Cerebellar nuclear complex (tissue), 1 donor: ENCODE measurements around the gene FRY.

ENCODE experiments used
- DNase-seq, 2 experiments: peaks; one replicate each; lab custom pipeline; 2025; lab: John Stamatoyannopoulos, UW

The FRY gene

DNA sequence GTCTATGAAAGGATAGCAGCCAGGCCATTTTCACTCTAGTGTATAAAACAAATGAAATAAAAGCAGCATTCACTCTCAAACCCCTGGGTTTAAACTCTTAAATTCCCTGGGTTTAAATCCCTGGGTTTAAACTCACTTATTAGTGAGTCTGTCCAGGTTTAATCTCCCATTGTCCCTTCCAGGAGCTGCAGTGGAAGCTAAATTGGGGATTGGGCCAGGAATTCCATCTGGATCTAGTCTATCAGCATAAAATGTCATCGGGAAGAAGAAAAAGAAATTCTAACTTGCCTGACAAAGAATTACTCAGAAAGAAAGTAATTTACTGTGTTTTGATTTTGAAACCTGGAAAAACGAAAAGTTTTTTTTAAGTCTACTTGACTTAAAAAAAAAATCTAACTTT lies 54.8 kb downstream of the FRY start:
- DNase-seq: no peak

DNA sequence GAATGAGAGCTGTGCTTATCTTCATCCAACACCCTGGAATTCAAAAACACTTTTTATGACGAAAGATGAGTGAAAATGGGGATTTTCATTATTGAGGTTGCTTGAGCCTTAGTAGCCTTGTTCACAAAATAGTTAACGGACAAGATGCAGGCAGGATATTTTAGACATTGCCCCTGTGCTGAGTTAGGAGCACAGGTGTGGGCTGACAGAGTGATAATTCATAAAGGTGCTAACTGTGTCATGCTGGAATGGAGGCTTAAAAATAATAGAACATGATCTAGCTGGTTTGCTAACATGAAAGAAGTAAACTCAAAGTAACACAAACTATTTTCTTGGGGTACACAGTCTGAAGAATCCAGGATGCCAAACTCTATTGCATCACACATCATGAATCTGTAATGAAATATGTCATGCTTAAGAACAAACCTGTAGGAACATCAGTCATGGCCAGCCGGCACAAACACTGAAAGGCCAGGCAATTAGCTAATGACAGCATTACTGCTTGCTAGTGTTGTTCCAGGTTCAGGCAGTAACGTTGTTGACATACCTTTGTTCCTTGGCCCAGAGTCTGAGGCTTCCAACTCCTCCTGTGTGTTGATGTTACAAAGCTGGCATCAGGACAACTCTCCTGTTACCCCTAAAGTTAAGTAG lies 55.3 kb downstream of the FRY start:
- no peak for DNase-seq

DNA sequence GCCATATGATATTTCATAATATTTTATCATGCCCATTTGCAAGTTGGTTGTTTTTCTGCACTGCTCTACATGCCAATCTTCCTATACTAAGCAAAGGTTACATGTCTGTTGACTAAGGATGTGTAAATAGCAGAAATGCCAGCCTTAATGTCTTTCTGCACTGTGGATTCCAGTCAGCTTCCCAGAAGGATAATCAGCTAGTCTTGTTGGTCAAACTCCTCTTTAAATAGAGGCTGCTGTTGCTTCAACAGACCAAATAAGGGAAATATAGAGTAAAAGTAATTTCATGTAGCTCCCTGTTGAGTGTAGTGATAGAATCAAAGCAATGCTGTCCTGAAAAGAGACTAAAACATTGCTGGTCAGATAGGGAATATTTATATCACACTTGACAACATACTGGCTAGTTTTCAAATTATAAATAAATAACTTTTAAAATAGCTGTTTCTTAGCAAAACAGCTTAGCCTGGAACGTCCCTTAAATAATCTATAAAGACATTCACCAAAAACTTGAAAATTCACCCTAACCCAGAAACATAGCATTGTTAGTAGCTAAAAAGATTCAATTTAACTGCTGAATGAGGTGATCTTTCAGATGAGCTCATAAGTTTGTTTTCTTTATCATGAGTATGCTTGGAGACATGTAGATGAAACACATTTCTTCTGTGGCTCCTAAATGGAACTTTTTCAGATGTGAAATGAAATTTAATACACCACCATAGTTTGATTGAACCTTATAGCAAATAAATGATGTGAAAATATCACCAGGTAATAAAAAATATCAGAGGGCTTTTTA lies 56.6 kb downstream of the FRY start:
- no peak for DNase-seq

DNA sequence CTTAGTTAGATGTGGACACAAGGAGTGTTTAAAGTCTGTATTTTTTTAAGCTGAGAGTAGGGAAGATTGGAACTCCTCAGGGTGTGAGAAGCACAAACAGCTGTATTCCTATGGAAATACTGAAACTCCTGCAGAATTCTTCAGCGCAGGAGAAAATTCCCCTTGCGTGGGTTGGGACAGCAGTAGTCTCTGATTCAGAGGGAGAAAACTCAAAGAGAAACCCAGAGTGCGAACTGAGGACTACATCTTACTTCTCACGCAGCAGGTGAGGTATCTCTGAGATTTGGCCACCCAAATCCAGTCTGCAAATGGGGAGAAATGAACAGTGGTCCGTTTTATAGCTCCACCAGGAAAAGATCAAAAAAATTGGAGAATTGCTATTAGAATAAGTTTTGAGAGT lies 60.9 kb downstream of the FRY start:
- no peak for DNase-seq

DNA sequence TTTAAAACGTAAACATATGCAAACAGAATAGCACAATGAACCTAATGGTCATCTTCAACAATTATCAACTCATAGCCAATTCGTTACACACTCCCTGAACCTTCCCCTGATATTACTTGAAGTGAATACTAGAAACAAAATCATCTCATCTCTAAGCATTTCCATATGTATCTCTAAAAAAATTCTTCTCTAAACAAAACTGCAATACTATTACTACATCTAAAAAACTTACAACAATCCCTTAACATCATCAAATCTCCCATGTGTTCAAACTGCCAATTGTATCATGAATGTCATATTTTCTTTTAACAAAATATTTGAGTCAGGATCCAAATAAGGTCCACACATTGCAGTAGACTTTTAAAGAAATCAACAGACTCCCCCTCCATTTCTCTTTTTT lies 61.4 kb downstream of the FRY start:
- DNase-seq: no peak

DNA sequence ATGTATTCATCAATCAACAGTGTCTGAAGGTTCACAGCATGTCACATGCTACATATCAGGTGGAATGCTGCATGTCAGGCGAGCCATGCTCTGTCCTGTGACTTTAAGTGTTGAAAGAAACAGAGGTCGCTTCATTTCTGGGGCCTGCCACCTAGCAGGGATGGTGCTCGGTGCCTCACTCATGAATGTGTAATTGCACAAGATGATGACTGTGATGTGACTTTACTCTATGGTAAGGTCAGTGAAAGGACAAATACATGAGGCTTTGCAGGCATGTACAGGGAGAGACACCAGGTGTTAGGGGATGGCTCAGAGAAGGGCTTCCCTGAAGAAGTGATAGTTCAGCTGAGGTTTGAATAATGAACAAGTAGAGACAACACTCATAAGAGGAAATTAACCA lies 66.7 kb downstream of the FRY start:
- DNase-seq: no peak

DNA sequence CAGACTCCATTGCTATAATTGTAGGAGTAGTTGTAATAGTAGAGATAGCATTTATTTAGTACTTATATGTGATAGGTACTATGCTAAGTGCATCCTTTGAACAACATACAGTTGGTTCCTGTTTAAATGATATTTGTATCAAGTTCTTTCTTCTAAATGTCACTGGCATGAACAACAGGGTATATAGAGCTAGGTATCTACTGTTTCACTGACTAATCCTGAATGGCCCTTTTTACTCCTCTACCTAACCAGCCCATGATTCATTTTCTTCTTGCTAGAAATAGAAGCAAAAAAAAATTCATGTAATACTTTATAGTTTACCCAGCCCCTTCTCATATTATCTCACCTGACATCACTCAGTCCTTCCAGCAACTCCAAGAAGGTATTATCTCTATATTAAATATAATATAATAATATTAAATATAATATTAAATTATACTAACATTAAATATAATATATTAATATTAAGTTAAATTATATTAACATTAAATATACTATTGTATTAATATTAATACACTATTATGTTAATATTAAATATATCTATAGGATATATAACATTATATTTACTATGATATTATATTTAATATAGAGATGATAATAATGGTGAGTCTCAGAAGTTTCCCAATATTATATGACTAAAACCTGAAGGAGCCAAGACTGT lies 74.2 kb downstream of the FRY start:
- no peak for DNase-seq

DNA sequence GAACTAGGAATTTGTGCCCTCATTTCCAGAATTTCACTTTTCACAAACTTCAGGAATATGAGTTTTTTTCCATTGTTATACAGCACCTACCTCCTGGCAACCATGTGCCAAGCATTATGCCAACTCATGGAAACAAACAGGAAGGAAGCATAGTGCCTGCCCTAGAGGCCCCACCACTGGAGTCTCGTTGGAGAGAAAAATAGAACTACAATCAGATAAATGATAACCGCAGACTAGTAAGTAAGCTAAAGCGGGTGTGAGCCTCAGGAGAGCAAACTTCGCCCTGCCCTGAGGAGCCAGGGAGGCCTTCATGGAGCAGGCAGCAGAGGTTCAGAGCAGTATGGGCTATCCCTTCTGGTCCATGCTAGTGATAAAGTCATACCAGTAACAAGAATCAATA lies 75.9 kb downstream of the FRY start:
- no peak for DNase-seq

DNA sequence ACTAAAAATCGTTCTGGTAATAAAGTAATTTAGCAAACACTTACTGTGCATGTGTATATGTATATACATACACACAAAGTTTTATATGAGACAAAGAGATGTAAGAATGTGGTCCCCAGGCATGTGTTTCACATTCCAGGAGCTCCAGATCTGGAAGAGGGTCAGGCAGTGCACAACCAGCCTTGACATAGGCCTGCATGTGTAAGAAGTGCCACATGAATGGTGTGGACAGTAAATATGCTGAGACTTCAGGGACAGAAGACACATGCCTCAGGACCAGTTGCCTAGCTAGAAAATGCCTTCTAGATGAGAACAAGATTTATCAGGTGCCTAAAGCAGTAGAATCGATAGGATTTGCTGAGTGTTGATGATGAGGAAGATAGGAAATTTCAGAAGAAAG lies 76.4 kb downstream of the FRY start:
- DNase-seq: no peak

DNA sequence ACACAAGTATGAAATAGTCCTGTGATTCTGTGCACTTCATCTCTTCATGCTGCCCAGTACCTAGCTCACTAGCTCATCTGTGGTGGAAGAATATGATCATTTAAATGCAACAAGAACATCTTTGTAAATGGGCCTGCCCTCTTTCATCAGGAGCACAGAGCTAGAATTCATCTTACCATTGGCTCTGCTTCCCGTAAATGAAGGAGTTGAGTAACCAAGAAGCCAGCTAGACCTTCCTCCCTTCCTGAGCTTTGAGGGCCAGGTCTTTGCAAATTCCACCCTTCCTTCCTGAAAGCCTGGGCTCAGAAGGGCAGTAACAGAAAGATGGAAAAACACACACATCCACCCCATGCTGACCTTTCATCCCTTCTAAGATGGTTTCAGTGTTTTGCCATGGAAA lies 82.0 kb downstream of the FRY start:
- DNase-seq: no peak

DNA sequence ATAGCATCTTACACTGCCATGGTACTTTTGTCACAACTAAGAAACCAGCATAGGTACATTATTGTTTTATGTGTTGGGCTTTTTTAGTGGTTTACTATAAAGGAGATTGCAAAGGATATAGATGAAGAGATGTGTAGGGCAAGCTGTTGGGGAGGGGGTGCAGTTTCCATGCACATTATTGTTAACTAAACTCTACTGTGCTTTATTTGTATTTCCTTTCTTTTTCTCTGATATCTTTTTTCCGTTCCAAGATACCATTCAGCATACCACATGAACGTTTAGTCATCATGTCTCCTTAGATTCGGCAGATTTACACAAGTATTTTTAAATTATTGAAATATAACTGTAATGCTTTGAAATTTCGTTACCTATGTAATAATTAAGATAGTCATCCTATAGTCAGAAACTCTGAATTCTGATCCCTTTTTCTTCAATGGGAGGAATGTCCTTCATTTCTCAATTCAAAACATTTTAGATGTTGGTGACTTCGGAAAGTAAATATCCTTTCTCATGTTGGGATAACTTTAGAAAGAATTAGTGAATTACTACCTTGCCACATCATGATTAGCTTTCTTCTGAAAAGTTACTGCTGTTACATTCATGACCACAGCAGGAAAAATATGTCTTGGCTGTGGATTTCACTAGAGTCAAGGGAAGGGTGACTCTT lies 82.8 kb downstream of the FRY start:
- DNase-seq: no peak

DNA sequence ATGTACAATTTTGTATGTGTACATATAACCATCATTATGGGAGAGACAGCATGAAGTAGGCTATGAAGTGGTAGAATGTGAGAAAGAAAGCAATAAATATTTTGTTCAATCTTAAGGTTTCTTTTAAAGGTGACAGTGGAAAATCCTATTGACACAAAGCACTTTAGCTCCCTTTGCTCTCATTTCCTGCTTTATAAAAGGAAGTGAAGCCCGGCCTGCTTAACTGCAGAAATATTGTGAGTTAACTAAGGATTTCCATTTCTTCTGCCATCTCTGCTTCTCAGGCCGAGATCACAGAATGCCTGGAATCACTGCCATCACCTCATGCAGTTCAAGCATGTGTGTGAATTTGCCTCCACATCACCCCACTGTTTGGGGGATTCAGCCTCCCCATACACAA lies 83.5 kb downstream of the FRY start:
- DNase-seq: no peak

DNA sequence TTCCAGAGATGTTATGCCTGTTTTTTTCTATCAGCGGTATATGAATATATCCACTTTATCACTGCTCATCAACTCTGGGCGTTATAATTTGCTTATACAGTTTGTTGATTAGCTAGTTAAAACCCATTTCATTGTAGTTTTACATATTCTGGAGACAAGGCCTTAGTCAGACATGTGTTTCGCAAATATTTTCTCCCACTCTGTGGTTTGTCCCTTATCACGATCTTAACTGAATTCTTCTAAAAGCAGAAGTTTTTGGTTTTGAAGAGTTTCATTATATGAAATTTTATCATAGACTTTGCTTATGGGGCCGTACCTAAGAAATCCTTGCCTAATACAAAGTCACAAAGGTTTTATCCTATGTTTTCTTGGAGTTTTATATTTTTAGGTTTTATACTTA lies 84.6 kb downstream of the FRY start:
- no peak for DNase-seq

DNA sequence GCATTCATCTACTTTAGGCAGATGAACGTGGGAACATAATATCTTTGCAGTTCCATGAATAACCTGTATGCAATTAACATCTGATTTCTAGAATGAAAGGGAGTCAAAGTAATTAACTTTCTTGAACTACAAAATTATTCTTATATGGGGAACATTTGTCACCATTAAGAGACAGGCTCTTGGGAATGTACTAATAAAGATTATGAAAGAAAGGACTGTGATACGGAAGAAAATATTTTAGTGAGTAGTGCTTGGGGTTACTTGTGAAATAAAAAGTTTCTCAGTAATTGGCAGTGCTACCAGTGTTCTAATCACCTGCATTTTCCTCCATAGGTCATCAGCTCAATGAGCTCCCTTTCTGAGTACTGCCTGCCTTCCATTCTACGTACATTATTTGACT lies 85.4 kb downstream of the FRY start:
- DNase-seq: no peak

DNA sequence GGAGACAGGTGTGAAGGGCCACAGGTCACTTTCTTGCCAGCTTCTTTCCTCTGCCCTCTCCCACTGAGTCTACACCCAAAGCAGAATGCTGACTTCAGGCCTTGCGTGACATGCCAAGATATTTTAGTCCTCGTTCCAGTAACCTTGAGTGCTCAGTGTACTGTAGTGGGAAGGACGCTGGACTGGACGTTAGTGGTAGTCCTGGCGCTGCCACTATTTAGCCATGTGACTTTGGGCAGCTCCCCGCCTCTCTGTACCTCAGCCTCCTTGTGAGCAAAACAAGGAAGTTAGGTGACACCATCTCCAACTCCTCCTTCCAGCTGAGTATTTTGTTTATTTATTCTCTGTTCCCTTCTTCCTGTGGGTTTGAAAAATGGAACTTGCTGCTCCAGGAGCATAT lies 86.1 kb downstream of the FRY start:
- DNase-seq: no peak

DNA sequence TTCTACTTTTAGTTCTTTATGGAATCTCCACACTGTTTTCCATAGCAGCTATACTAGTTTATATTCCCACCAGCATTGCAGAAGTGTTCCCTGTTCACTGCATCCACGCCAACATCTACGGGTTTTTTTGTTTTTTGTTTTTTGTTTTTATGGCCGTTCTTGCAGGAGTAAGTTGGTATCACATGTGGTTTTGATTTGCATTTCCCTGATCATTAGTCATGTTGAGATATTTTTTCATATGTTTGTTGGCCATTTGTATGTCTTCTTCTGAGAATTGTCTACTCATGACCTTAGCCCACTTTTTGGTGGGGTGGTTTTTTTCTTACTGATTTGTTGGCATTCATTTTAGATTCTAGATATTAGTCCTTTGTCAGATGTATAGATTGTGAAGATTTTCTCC lies 89.7 kb downstream of the FRY start:
- no peak for DNase-seq

DNA sequence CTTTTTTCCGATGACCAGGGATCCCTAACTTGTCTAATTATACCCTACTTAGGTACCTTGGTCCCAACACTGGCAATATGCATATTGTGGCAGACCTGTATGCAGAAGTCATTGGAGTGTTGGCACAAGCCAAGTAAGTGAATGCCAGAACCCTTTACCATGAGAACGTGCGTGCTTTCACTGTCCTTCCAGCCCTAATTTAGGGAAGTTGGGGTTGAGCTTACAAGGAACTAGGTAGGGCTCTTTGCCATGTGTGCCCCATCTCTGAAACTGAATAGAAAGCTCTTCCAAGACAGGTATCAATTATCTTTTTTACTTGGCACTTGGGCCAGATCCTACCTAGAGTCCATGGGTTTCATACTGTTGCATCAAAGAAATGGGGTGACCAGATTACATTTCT lies 93.2 kb downstream of the FRY start:
- no peak for DNase-seq

DNA sequence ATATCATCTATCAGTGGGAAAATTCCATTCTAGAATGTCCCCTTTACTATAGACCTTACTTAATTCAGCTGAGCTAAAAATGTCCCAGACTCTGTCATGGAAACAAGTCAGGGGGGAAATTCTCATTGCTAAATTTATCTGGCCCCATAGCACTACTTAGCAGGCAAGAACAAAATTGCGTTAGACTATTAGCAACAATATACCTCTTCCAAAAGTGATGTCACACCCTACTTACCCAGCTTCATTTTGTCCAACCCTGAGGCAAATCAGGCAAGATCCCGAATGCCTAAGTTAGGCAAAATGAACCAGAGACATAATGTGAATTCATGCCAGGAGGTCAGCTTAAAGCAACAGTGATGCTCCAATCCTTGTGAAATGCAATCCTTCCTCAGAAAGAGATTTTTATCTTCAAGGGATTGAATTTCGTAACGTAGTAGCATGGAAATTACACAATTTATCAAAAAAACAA lies 93.7 kb downstream of the FRY start:
- DNase-seq: no peak

DNA sequence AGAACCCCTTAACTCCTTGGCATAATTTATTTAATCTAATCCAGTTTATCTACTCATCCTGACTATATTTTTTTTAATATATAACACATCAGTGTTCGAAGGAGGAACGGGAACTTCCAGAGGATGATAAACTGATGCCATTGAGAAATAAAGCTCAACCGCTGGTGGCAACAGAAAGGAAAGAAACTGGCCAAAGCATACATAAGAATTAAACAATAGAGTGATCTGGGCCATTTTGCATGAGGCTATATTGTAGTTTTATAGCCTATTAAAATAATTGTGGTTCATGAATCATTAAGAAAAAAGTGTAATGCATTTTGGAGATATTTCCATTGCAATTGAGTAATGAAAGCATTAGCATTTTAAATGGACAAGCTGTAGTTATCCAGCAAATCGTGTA lies 94.2 kb downstream of the FRY start:
- no peak for DNase-seq

DNA sequence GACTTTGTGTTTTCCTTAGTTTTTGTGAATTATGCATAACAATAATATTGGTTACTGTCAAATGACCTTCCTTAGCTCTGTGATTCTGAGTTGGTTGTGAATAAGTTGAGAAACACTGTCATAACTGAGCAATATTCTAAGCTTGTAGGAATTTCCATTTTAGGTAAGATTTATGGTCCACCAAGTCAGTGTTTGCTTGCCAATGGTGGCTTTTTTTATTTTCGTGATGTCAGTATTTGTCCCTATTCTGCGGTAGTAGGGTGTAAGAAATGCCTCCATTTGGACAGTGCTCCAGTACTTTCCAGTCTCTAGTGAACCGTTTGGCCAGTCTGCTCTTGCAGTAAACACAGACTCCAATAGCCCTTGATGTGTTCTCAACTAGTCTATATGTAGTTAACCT lies 94.7 kb downstream of the FRY start:
- DNase-seq: no peak

DNA sequence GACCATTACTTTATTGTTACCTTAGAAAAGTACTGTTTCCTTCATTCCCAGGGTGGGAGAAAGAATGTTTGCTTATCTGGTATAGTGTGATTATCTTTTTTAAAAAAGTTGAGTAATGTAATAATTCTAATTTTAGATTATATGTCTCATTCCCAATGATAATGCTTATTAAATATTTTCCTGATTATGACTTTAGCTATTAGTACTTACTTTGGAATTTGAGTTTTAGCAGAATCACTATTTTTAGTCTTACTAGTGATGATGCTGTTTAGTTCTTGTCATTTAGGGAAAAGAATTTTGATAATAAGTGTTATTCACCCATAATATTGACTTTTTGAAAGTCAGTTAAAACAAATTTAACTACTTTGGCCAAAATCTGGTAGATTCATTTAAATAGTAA lies 95.2 kb downstream of the FRY start:
- DNase-seq: no peak

DNA sequence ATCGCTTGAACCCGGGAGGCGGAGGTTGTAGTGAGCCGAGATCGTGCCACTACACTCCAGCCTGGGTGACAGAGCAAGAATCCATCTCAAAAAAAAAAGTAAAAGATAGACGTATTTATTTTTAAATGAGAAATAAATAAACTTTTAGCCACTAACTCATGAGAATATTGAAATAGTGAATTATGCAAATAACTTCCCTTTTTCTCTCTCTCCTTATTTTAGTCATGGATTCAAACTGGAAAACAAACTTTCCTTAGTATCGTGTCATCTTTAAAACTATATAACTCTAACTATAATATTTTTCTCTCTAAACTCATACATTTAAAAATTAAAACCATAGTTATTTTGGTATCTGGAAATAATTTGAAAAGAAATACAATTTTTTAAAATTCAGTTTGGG lies 96.1 kb downstream of the FRY start:
- no peak for DNase-seq
